Activated CD4-positive, alpha-beta memory T cell treated with anti-CD3 and anti-CD28 coated beads for 36 hours (primary cell): ENCODE results near the gene GMDS. TPM values are rescaled to one million over a fixed set of nuclear protein-coding genes. Genes with fewer than 3 reads are reported as not detected.

Source experiments
- CTCF ChIA-PET: fragments of 350-600 bp; sonication (Branson Sonifier 250); formaldehyde crosslinking; loops from one replicate; lab custom pipeline; 2021; ENCODE audit warnings: antibody characterized with exemption, inconsistent platforms; lab: Charles Lee
- POLR2A ChIA-PET: fragments of 350-600 bp; sonication (Branson Sonifier 250); formaldehyde crosslinking; loops from one replicate; lab custom pipeline; 2021; ENCODE audit warnings: antibody characterized with exemption; lab: Charles Lee
- DNase-seq: peaks from one replicate; pipeline ENCODE4 v3.0.0-alpha.2; 2020
- H3K27ac Mint-ChIP-seq: one replicate; pipeline ENCODE4 v1.8.0; 2021; ENCODE audit warnings: mixed read lengths
- H3K27me3 Mint-ChIP-seq: one replicate; pipeline ENCODE4 v1.8.0; 2021; ENCODE audit warnings: mixed read lengths
- H3K36me3 Mint-ChIP-seq: one replicate; pipeline ENCODE4 v1.8.0; 2021; ENCODE audit warnings: mixed read lengths
- H3K4me1 Mint-ChIP-seq: one replicate; pipeline ENCODE4 v1.8.0; 2021; ENCODE audit warnings: low read depth, mixed read lengths
- H3K4me3 Mint-ChIP-seq: one replicate; pipeline ENCODE4 v1.8.0; 2021; ENCODE audit warnings: mild to moderate bottlenecking, mixed read lengths
- H3K9me3 Mint-ChIP-seq: one replicate; pipeline ENCODE4 v1.8.0; 2021; ENCODE audit warnings: mixed read lengths
- intact Hi-C: fragments of 100-400 bp; cut with micrococcal nuclease; formaldehyde crosslinking; loops from one replicate; pipeline ENCODE4 v1.15.1; 2023
- total RNA-seq, 2 experiments: library from RNA; stranded (reverse); gene quantifications; one replicate each; pipeline ENCODE4 v1.2.3, GENCODE V29; 2021

Gene GMDS
- total RNA-seq, 2 experiments from 2014 or later = 34.7 to 36.4 TPM

DNA sequence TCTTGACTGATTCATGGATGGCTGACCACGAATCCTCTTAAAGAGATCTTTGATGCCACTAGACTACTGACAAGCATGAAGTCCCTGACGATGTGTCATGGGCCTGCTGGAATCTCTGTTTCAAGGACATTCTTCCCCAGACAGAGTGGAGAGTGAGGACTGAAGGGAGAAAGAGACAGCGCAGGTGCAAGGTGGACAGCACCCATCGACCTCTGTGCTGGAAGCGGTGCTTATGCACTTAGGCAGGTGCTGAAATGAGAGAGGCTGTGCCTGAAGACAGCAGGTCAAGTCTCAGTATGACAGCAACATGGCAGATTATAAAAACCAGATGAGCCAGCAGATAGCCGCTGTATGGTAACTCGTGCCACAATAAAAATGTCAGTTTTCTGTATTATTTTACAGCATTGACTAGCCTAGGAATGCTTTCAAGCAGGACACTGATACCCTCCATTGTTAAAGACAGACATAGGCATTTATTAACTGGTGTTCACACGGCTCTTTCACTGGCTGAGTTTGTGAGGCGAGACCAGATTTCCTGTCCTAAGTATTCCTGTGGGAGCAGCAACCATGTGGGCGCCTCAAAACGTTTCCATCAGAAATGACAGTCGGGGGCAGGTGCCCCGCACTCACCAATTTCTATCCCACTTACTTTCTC is 588.2 kb downstream of the GMDS start:
- ChIA-PET POLR2A (no interaction called here), CTCF (no interaction called here)
- Mint-ChIP-seq H3K9me3 (no peaks in the 10 kb centered on the region), H3K27me3 (no peaks in the 10 kb centered on the region), H3K4me1 (no peaks in the 10 kb centered on the region), H3K4me3 (no peak overlapping the region), H3K27ac (no peak overlapping the region), H3K36me3 (no peaks in the 10 kb centered on the region)
- intact Hi-C loops = no loop called here
- no peak for DNase-seq

DNA sequence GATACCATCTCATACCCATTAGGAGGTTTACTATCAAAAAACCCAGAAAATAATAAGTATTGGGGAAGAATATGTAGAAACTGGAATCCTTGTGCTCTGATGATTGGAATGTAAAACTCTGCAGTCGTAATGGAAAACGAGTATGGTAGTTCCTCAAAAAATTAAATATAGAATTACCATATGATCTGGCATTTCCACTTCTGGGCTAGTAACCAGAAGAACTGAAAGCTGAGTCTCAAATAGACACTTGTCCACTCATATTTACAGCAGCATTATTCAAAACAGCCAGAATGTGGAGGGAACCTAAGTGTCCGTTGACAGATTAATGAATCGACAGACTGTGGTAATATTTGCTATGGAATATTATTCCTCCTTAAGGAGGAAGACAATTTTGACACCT is 591.4 kb downstream of the GMDS start:
- Mint-ChIP-seq H3K27me3 (no peaks in the 10 kb centered on the region), H3K4me3 (no peak overlapping the region), H3K36me3 (no peaks in the 10 kb centered on the region), H3K9me3 (no peaks in the 10 kb centered on the region), H3K4me1 (no peaks in the 10 kb centered on the region), H3K27ac (no peak overlapping the region)
- CTCF ChIA-PET = no interaction called here
- no peak for DNase-seq
- intact Hi-C loops = no loop called here
- POLR2A ChIA-PET = no interaction called here

DNA sequence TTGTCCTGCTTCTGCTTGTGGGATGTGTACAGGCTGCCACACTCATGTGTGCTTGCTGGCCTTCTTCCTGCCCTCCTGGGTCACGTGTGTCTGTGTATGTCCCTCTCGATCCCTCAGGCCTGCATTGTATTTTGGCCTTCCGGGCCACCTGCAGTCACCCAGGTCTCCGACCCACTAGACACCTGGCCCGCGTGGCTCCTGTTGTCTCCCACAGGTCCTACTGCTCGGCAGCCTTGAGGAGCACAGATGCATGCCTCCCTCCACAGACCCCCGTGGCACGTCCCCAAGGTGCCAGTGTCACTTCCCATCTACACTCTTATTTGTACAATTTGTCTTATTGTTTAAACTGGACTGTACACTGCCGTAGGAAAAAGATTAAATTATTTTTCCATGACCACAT is 592.6 kb downstream of the GMDS start:
- ChIA-PET POLR2A (no interaction called here), CTCF (no interaction called here)
- DNase-seq = no peak
- no peak overlapping the region for H3K27ac Mint-ChIP-seq
- no peaks in the 10 kb centered on the region for H3K4me1 Mint-ChIP-seq
- no peaks in the 10 kb centered on the region for H3K9me3 Mint-ChIP-seq
- no peaks in the 10 kb centered on the region for H3K27me3 Mint-ChIP-seq
- H3K4me3 Mint-ChIP-seq = no peak overlapping the region
- intact Hi-C loops = no loop called here
- no peaks in the 10 kb centered on the region for H3K36me3 Mint-ChIP-seq

DNA sequence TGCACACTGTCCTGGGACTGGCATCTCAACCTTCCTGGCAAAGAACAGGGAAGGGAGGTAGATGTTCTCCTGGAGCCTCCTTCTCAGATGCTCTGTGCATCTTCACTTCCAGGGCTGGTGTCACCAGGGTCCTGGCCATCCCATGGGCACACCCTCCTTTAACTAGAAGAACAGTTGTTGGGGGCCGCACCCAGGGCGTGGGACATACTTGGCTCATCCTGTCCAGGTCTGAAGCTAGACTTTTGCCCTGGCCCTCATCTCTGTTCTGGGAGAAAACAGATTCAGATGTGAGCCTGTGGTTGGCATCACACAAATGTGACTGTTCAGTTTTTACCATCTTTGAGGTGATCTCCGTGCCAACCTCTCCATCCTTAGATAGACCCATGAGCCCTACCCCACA is 594.0 kb downstream of the GMDS start:
- Mint-ChIP-seq H3K27ac (no peak overlapping the region), H3K4me3 (no peak overlapping the region), H3K9me3 (no peaks in the 10 kb centered on the region), H3K36me3 (no peaks in the 10 kb centered on the region), H3K27me3 (no peaks in the 10 kb centered on the region), H3K4me1 (no peaks in the 10 kb centered on the region)
- POLR2A ChIA-PET = no interaction called here
- no peak for DNase-seq
- CTCF ChIA-PET = no interaction called here
- intact Hi-C loops = no loop called here

DNA sequence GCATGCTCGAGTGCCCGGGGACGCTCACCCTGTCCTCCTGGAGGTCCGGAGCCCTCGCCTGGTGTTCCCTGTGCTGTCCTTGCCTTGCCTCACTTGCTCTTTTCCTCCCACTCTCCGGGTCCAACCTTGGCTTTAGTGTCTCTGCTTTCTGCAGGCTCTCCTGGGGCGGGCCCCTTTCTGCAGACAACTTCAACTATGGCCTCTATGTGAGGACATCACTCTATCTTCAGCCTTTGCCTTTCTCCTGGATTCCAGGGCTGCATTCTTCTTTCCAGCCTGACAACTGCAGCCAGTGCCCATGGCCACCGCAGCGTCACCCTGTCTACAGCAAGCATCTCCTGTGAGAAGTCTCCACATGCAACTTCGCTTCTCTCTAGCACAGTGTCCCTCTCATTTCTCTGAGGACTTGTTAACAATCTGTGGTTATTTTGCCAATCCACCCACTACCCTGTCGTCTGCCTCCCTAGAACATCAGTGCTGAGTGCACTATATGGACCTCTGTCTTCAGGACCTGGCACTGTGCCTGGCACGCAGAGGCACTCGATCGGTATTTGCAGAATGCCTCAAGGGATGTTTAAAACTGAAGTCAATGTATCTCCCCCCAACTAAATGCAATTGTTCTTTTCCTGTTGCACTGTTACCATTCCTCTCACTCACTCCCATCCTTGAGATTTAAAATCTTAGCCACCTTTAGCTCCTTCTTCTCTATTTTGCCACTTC is 599.8 kb downstream of the GMDS start:
- Mint-ChIP-seq H3K9me3 (no peaks in the 10 kb centered on the region), H3K4me1 (no peaks in the 10 kb centered on the region), H3K36me3 (no peaks in the 10 kb centered on the region), H3K27me3 (no peaks in the 10 kb centered on the region), H3K4me3 (no peak overlapping the region), H3K27ac (no peak overlapping the region)
- intact Hi-C loops = no loop called here
- DNase-seq = no peak
- CTCF ChIA-PET = no interaction called here
- POLR2A ChIA-PET = no interaction called here

DNA sequence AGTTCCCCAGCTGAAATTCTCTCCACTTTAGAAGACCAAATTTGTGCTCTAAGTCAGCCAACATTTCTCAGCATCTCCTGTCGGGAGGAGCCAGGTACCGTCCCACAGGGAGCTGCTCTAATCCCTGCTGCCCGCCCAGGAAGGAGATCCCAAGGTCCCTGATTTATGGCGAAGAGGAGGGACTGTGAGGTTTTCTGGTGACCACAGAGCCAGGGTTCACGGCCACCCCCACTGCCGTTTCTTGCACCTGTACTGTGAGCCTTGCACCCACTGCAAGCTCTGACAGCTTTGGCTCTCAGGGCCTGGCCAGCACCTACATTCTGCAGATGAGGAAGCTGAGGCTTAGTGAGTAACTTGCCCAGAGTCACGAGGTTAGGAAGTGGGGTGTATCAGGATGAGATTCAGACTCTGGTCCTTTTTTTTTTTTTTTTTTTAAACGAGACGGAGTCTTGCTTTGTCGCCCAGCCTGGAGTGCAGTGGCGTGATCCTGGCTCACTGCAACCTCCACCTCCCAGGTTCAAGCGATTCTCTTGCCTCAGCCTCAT is 600.8 kb downstream of the GMDS start:
- no peak for DNase-seq
- no peak overlapping the region for H3K27ac Mint-ChIP-seq
- CTCF ChIA-PET = no interaction called here
- intact Hi-C loops = no loop called here
- no peaks in the 10 kb centered on the region for H3K4me1 Mint-ChIP-seq
- no peak overlapping the region for H3K4me3 Mint-ChIP-seq
- H3K9me3 Mint-ChIP-seq = no peaks in the 10 kb centered on the region
- no peaks in the 10 kb centered on the region for H3K36me3 Mint-ChIP-seq
- no peaks in the 10 kb centered on the region for H3K27me3 Mint-ChIP-seq
- POLR2A ChIA-PET = no interaction called here

DNA sequence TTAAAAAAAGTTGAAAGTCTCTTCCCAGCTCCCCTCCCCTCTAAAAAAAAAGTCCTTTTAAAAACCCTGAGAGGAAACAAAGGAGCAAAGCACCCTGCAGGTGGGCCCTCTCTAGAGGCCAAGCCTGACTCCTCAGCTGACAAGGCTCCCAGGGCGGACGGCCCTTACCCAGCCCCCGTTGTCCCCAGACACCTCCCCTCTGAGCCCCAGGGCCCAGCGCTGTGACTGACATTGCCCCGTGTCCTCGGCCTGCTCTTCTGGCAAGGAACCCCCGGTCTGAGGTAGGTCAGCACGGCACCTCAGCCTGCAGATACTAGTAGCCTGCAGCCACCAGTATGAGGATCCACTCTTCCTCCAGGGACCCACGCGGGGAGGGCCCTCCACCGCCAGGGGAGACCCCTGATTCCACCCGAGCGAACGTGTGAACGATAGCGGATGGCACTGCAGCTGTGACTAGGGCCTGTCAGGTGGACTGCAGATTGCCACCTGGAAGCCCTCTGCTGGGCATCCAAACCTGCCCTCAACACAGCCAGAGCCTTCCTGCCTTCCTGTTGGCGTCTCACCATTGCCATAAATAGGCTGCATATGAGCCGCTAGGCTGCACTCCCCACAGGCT is 601.5 kb downstream of the GMDS start:
- H3K4me3 Mint-ChIP-seq = no peak overlapping the region
- intact Hi-C loops = no loop called here
- no peak overlapping the region for H3K27ac Mint-ChIP-seq
- no peak for DNase-seq
- no peaks in the 10 kb centered on the region for H3K9me3 Mint-ChIP-seq
- no peaks in the 10 kb centered on the region for H3K36me3 Mint-ChIP-seq
- ChIA-PET POLR2A (no interaction called here), CTCF (no interaction called here)
- H3K27me3 Mint-ChIP-seq = no peaks in the 10 kb centered on the region
- no peaks in the 10 kb centered on the region for H3K4me1 Mint-ChIP-seq

DNA sequence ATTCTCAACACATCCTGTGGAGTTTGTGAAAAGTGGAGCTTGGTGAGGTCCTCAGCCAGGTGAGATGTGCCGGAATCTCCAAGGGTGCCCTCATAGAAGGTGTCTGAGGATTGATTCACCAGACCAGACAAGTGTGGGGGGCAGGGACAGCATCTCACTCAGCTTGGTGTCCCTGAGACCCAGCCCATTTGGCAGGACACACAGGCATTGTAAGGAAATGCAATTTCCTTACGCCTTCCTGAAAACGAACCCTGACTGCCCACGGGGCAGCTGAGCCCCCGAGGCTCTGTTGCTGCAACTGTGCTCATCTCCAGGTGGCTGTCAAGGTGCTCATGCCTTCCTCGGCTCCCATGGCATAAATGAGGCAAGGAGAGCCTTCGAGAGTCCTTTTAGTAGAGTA is 602.3 kb downstream of the GMDS start:
- no peaks in the 10 kb centered on the region for H3K4me1 Mint-ChIP-seq
- no peaks in the 10 kb centered on the region for H3K36me3 Mint-ChIP-seq
- DNase-seq = no peak
- POLR2A ChIA-PET = no interaction called here
- H3K4me3 Mint-ChIP-seq = no peak overlapping the region
- CTCF ChIA-PET = no interaction called here
- intact Hi-C loops = no loop called here
- H3K27me3 Mint-ChIP-seq = no peaks in the 10 kb centered on the region
- H3K9me3 Mint-ChIP-seq = no peaks in the 10 kb centered on the region
- H3K27ac Mint-ChIP-seq = no peak overlapping the region

DNA sequence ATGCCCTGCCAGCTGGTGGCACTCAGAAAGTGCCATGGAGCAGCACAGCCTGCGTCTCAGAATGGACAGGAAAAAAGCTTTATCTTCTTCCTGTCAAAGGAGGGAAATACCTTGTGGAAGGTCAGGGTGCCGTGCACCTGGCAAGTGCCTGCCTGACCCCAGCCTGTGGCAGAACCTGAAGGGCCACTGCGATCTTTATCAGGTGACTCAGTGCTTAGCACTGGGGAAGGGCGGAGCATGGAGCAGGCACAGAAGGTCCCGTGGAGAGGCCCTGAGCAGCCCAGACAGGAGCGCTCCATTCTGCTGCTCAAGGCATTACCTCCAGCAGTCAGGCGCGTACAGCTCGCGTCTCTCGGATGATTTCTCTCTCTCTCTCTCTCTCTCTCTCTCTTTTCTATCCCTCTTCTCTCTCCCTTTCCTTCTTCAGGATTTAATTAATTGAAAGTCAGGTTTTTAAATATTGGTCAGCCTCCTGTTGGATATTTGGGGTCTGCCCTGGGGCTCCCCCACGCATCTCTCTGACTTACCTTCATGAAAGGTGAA is 604.0 kb downstream of the GMDS start:
- Mint-ChIP-seq H3K9me3 (no peaks in the 10 kb centered on the region), H3K27ac (no peak overlapping the region), H3K27me3 (no peaks in the 10 kb centered on the region), H3K36me3 (no peaks in the 10 kb centered on the region), H3K4me3 (no peak overlapping the region), H3K4me1 (no peaks in the 10 kb centered on the region)
- POLR2A ChIA-PET = no interaction called here
- DNase-seq = no peak
- CTCF ChIA-PET = no interaction called here
- intact Hi-C loops = no loop called here

DNA sequence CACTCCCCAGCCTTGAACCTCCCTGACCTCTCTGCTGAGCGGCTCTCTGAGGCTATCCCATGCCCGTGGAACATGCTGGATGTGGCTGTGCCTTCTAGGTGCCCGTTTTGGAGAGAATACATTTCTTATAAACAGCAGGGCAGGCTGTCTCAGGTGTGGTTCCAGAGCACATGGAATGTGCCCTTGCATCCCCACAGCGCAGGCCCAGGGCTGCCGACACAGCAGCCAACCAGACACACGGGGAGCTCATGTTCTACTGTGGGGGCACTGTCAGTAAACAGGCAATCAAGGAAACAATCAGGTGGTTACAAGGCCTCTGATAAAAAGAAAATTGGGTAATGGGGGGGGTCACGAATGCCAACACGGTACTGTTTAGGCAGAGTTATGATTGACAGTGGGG is 604.9 kb downstream of the GMDS start:
- Mint-ChIP-seq H3K4me1 (no peaks in the 10 kb centered on the region), H3K36me3 (no peaks in the 10 kb centered on the region), H3K27me3 (no peaks in the 10 kb centered on the region), H3K9me3 (no peaks in the 10 kb centered on the region), H3K27ac (no peak overlapping the region), H3K4me3 (no peak overlapping the region)
- intact Hi-C loops = no loop called here
- ChIA-PET CTCF (interaction anchor here (1.0 kb wide), 1 partner anchor 44 kb away, joined by 4 read pairs; no protein-coding TSS in a partner anchor), POLR2A (no interaction called here)
- no peak for DNase-seq

DNA sequence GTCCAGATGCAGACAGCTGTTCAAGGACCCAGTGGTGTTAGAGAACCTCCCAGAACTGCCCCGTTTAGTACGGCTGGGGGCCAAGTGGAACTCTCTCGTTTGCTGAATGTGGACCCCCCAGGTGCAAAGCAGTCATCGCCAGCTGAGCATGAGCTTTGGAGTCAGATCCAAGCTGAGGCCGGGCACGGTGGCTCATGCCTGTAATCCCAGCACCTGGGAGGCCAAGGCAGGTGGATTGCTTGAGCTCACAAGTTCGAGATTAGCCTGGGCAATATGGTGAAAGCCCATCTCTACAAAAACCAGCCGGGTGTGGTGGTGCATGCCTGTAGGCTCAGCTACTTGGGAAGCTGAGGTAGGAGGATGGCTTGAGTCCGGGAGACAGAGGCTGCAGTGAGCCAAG is 606.0 kb downstream of the GMDS start:
- no peaks in the 10 kb centered on the region for H3K27me3 Mint-ChIP-seq
- no peak overlapping the region for H3K27ac Mint-ChIP-seq
- CTCF ChIA-PET = interaction anchor here (1.0 to 1.1 kb wide), 2 partner anchors 43 to 570 kb away, joined by 3 to 4 read pairs; no protein-coding TSS in a partner anchor

More for the DNA sequence above, 606.0 kb downstream of the GMDS start:
- Mint-ChIP-seq H3K4me1 (no peaks in the 10 kb centered on the region), H3K36me3 (no peaks in the 10 kb centered on the region), H3K4me3 (no peak overlapping the region), H3K9me3 (no peaks in the 10 kb centered on the region)
- POLR2A ChIA-PET = no interaction called here
- intact Hi-C loops = no loop called here
- DNase-seq = no peak
